Stimulated activated effector memory CD8-positive, alpha-beta T cell treated with anti-CD3 and anti-CD28 coated beads, Interleukin-12 subunit alpha, Interleukin-12 subunit beta, amount 100 ng/mL, for 72 hours (primary cell): ENCODE data around the gene TMEM131L.
"Not testable (repeated sequence)": the region's sequence is repeated elsewhere in the genome, so short reads cannot be mapped to it uniquely, and the experiment has no call there.

Experiments used
- ATAC-seq: fragments of 150-1000 bp; cut with Tn5 transposase; 2 replicates; pipeline ENCODE4 v1.10.0; 2021
- DNase-seq, 2 donors: peaks; one replicate each; pipeline ENCODE4 v3.0.0; 2021 to 2022; ENCODE audit warnings: low spot score in 2 of 2
- H3K27ac Mint-ChIP-seq: one replicate; pipeline ENCODE4 v1.8.0; 2022; ENCODE audit warnings: mild to moderate bottlenecking, mixed read lengths
- H3K36me3 Mint-ChIP-seq: one replicate; pipeline ENCODE4 v1.8.0; 2022; ENCODE audit warnings: mild to moderate bottlenecking, mixed read lengths
- H3K4me1 Mint-ChIP-seq: one replicate; pipeline ENCODE4 v1.8.0; 2022; ENCODE audit warnings: mixed read lengths
- H3K4me3 Mint-ChIP-seq: one replicate; pipeline ENCODE4 v1.8.0; 2022; ENCODE audit warnings: mild to moderate bottlenecking, mixed read lengths
- H3K9me3 Mint-ChIP-seq: one replicate; pipeline ENCODE4 v1.8.0; 2022; ENCODE audit warnings: mixed read lengths

Gene TMEM131L

DNA sequence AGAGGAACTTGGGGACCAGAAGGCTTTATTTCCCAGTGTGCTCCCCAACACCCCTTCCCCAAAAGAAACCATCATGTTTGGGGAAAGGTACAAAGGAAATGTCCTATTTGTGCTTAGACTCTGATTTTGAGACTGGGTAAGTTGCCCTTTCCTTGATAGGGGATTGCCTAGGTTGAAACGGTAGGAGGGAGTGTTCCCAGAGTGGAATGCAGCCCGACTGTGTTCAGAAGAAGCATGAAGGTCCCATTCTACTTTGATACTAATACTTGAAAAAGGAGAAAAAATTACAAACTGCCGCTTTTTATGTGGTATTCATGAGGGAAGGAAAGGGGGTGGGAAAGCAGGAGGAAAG is 32.4 kb upstream of the TMEM131L start:
- Mint-ChIP-seq H3K9me3 (no peaks in the 10 kb centered on the region), H3K36me3 (peaks cover 5% of the 10 kb centered on the region), H3K4me1 (peaks cover 45% of the 10 kb centered on the region), H3K4me3 (peak overlapping the region; percentile 76), H3K27ac (peak overlapping the region; percentile 82)
- ATAC-seq (no peak), DNase-seq (no peak)

DNA sequence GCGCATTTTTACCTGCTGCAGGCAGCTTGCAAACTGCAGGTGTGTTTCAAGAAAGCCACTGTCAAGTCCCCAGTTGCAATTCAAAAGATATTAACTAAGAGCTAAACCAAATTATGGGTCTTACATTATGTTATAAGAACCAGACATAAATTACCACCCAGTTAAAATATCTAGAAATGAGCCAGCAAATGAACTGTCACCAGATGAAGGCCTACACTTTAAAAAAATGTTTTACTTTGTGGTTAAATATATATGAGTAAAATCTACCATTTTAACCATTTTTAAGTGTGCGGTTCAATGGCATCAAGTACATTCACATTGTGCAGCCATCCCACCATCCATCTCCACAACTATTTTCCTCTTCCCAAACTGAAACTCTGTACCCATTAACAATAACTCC is 32.0 kb upstream of the TMEM131L start:
- Mint-ChIP-seq H3K36me3 (peaks cover 5% of the 10 kb centered on the region), H3K4me1 (peaks cover 45% of the 10 kb centered on the region), H3K27ac (no peak overlapping the region), H3K9me3 (no peaks in the 10 kb centered on the region), H3K4me3 (peak overlapping the region; percentile 76)
- peak; percentile 46 for ATAC-seq
- DNase-seq, result no peak

DNA sequence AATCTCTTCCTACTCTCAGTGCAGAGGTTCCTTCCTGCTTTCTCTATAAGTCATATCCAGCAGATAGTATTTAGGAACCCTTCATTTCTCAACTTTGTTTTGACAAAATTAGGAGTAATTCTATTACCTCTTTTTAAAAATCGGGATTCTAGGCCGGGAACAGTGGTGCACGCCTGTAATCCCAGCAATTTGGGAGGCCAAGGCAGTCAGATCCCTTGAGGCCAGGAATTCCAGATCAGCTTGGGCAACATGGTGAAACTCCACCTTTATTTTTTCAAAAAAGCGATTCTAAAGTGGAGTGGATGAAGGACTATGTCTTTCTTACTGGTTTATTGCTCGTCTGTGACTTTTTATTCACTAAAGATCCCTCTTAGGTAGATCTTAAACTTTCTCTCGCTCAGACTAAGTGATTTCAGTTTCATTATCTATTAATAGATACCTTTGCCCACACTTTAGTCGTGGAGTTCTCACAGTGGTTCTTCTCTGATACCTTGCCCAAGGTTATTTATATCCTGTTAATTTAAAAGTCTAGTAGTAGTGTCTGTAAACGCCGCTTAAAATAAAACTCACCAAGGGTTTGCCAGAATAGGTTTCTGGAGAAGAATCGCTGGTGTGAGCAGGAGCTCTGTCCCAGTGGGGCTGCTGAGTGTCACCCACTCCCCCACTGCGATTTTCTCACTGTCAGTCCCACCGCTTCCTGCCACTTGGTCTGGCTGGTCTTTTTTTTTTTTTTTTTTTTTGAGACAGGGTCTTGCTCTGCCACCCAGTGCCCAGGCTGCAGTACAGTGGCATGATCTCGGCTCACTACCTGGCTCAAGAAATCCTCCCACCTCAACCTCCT is 27.0 kb upstream of the TMEM131L start:
- peak overlapping the region; percentile 74 for H3K4me3 Mint-ChIP-seq
- no peaks in the 10 kb centered on the region for H3K9me3 Mint-ChIP-seq
- no peaks in the 10 kb centered on the region for H3K36me3 Mint-ChIP-seq
- ATAC-seq, result peak; percentile 85
- H3K4me1 Mint-ChIP-seq, result peaks cover 18% of the 10 kb centered on the region
- peak overlapping the region; percentile 89 for H3K27ac Mint-ChIP-seq
- DNase-seq, result no peak

DNA sequence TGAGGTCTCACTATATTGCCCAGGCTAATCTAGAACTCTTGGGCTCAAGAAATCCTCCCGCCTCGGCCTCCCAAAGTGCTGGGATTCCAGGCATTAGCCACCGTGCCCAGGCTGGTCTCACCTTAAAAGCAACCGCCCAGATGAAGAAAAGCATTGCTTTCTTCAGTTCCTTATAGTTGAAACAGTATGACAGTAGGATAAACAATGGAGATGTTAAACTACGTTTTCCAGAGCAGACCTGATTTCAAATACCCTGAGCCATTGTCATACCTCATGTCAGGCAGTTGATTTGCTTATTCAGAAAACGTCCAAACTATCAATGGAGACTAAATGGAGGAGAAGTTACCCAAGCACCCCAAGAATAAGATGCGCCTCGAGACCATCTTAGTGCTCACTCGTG is 26.3 kb upstream of the TMEM131L start:
- Mint-ChIP-seq H3K27ac (no peak overlapping the region), H3K4me1 (peaks cover 13% of the 10 kb centered on the region), H3K36me3 (no peaks in the 10 kb centered on the region), H3K4me3 (peak overlapping the region; percentile 74), H3K9me3 (no peaks in the 10 kb centered on the region)
- no peak for ATAC-seq
- no peak for DNase-seq

DNA sequence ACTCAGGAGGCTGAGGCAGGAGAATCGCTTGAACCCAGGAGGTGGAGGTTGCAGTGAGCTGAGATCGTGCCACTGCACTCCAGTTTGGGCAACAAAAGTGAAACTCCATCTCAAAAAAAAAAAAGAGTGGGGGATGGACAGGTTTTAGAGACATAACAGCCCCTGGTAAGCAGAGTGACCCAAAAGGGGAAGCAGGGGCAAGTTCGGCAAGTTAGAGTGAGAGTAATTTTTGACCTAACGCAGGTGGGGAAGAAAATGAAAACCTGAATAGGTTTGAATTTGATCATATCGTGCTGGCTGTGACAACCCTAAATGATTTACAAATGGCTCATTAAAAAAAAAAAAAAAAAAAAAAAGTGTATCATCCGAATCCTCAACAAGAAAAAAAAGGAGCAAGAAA is 25.7 kb upstream of the TMEM131L start:
- Mint-ChIP-seq H3K4me1 (peaks cover 13% of the 10 kb centered on the region), H3K4me3 (peak overlapping the region; percentile 10), H3K36me3 (no peaks in the 10 kb centered on the region), H3K9me3 (no peaks in the 10 kb centered on the region), H3K27ac (no peak overlapping the region)
- no peak for DNase-seq
- ATAC-seq, result no peak

DNA sequence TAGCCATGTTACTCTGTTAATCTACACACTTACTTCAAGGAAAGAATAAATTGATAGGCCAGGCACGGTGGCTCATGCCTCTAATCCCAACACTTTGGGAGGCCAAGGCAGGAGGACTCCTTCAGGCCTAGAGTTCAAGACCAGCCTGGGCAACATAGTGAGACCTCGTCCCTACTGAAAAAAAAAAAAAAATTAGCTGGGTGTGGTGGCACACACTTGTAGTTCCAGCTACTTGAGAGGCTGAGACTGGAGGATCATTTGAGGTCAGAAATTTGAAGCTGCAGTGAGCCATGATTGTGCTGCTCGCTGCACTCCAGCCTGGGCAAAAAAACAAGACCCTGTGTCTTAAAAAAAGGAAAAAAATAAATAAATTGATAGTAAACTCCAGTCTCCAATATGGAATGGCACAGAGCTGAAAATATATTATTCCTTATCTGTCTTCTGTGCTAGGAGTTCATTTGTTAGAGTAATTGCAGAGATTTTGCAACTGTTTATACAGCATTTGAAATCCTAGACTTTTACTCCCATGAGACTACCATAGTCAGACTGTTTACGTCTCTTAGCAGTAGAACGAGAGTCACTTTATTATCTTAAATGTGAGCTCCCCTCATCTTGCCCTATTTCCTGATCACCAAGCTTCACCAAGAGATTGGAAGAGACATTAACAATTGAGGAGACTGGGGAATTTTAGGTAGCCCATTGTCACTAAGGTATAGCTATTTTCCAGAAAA is 18.8 kb upstream of the TMEM131L start:
- Mint-ChIP-seq H3K4me3 (no peak overlapping the region), H3K4me1 (peaks cover 11% of the 10 kb centered on the region), H3K9me3 (no peaks in the 10 kb centered on the region), H3K27ac (no peak overlapping the region), H3K36me3 (no peaks in the 10 kb centered on the region)
- ATAC-seq (no peak), DNase-seq (no peak)

DNA sequence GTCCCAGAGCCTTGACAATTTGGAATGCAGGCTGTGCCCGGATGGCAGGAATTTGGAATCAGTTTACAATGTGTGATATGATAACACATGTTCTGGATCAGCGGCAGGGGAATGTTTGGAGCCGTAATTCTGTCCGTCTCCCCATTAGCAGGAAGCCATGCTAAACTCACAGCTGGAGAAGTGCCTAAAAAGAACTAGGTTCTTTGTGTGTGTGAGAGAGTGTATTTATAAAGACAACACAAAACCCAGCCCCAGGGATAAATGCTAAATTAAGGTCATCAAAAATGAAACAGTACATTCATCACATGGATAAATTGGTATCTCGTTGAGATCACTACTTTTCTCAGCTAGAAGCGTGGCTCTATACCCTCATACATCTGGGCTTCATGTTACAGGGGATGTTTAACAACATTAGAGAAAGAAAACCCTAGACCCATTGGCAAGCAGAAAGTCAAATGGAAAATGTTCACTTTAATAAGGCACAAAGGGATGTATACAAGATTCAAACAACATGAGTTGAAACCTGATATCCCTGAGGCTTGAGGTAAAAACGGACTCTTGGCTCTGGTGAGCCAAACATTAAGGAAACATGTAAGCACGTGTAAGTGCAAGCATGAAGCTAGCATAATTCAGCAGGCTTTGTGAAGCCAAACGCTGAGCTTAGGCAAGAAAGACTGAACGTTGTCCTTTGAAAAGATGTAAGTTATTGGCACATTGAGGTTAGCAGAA is 18.0 kb upstream of the TMEM131L start:
- H3K9me3 Mint-ChIP-seq, result no peaks in the 10 kb centered on the region
- H3K4me3 Mint-ChIP-seq, result no peak overlapping the region
- H3K27ac Mint-ChIP-seq, result peak overlapping the region; percentile 60
- peaks cover 12% of the 10 kb centered on the region for H3K4me1 Mint-ChIP-seq
- H3K36me3 Mint-ChIP-seq, result no peaks in the 10 kb centered on the region
- DNase-seq (no peak), ATAC-seq (no peak)

DNA sequence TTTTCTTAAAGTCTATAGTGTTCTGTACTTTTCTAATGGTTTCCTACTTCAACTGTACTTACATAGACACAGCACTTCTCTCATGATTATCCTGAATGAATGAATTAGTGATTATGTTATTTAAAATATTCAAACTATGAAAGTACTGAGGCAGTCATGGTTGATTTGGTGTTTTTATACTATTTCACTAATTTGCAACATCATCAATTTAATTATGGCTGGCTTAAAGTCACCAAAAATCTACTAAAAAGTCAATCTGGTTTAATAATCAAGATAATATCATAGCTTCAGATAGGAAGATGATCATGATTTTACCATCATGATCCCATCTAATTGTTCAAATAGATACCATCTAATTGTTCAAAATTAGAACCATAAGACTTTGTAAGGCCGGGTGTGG is 16.8 kb upstream of the TMEM131L start:
- Mint-ChIP-seq H3K9me3 (no peaks in the 10 kb centered on the region), H3K4me3 (no peak overlapping the region), H3K27ac (peak overlapping the region; percentile 60), H3K36me3 (no peaks in the 10 kb centered on the region), H3K4me1 (peaks cover 15% of the 10 kb centered on the region)
- DNase-seq, result no peak
- no peak for ATAC-seq

DNA sequence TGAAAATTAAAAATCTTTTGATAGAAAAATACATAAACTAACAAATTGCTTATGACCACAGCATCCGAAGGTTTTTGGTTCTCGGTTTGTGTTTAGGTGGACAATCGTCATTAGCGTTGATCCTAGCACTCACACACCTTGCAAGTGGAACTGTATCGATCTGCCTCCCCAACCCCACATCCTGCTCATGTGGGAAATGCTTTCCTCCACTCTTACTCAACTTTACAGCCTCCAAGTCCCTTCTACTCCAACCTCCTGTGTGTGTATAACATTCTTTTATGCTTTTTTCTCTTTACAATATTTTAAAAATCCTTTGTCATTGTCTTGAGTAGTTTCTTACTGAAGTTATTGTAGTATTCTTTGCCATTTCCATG is 15.6 kb upstream of the TMEM131L start:
- ATAC-seq (peak; percentile 85), DNase-seq (no peak)
- Mint-ChIP-seq H3K9me3 (no peaks in the 10 kb centered on the region), H3K4me1 (peaks cover 15% of the 10 kb centered on the region), H3K36me3 (no peaks in the 10 kb centered on the region), H3K27ac (peak overlapping the region; percentile 70), H3K4me3 (peak overlapping the region; percentile 47)

DNA sequence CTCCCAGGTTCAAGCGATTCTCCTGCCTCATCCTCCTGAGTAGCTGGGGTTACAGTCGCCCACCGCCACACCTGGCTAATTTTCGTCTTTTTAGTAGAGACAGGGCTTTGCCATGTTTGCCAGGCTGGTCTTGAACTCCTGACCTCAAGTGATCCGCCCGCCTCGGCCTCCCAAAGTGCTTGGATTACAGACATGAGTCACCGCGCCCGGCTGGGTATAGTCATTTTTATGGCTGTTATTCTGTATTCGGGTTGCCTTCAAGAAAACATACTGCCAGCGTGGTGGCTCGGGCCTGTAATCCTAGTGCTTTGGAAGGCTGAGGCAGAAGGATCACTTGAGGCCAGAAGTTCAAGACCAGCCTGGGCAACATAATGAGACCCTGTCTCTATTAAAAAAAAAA is 15.0 kb upstream of the TMEM131L start:
- peaks cover 15% of the 10 kb centered on the region for H3K4me1 Mint-ChIP-seq
- H3K9me3 Mint-ChIP-seq, H3K4me3 Mint-ChIP-seq, H3K27ac Mint-ChIP-seq, ATAC-seq, H3K36me3 Mint-ChIP-seq, DNase-seq: not testable (repeated sequence)

DNA sequence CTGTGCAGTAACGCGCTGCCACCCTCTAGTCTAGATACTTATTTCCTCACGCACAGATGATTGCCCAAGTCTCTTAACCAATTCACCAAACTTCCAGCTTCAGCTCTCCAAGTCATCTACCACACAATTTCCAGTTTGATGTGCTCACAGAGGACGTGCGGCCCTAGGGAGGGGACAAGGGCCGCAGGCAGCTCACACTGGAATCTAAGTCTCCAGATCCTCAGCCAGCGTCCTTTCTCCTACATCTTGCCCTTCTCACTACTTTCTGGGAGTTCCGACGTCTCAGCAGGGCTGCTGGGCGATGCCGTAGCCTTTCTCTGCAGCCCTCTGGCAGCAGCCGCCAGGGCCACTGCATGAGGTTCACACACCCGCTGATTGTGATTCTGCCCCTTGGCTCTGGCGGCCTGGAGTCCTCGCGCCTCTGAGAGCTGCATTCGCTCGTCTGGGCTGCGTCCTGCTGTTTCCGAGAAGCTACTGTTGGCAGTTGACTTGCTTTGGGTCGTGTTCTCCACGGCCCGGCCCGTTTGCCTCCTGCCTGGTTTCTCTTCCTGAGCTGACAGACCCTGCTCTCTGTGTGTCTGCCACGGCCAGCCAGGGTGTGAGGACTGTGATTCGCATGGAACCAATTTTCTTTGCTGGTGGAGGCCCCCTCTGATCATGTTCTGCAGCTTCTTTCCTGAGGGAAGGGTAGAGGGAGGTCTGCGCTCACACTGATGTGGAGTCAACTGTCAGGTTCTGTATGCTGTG is 14.1 kb upstream of the TMEM131L start:
- no peaks in the 10 kb centered on the region for H3K36me3 Mint-ChIP-seq
- DNase-seq (no peak), ATAC-seq (no peak)
- H3K27ac Mint-ChIP-seq, result no peak overlapping the region
- H3K9me3 Mint-ChIP-seq, result no peaks in the 10 kb centered on the region
- no peak overlapping the region for H3K4me3 Mint-ChIP-seq
- peaks cover 15% of the 10 kb centered on the region for H3K4me1 Mint-ChIP-seq

DNA sequence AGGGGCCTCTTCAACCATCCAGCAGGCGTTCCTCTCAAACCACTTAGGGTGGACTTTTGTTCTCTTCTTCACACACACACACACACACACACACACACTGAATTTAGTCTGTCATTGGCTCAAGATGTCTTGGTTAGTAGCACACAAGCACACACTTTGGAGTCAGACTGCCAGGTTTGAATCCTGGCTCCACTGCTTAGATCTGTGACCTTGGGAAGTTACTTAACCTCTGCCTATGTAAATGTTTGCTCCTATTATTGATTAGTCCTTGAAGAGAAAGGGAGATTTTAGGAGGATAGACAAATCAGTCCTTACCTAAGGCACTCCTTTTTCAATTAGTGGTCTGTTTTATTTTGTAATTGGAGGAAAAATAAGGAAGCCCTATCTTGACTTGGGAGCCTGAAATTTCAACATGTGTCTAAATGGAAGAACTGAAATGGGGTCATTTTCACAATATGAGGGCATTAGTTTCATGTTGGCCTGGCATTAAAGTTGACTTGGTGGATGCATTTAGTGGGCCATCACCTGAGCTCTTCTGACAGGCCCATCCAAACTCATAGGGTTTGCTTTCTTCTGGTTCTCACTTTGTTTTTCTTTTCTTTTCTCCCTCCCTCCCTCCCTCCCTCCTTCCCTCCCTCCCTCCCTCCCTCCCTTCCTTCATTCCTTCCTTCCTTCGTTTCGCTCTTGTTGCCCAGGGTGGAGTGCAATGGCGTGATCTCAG is 13.3 kb upstream of the TMEM131L start:
- ATAC-seq (no peak), DNase-seq (no peak)
- peaks cover 15% of the 10 kb centered on the region for H3K4me1 Mint-ChIP-seq
- no peak overlapping the region for H3K27ac Mint-ChIP-seq
- no peak overlapping the region for H3K4me3 Mint-ChIP-seq
- no peaks in the 10 kb centered on the region for H3K9me3 Mint-ChIP-seq
- H3K36me3 Mint-ChIP-seq, result no peaks in the 10 kb centered on the region

DNA sequence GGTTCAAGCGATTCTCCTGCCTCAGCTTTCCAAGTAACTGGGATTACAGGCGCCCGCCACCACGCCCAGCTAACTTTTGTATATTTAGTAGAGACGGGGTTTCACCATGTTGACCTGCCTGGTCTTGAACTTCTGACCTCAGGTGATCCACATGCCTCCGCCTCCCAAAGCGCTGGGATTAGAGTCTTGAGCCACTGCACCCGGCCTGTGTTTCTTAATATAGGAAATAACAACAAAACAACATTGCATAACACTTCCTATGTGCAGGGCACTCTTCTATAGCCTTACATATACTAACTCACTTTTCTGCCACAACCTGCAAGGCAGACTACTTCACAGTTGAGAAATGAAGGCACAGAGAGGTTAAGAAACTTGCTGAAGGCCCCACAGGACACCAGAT is 12.8 kb upstream of the TMEM131L start:
- H3K9me3 Mint-ChIP-seq, result no peaks in the 10 kb centered on the region
- no peaks in the 10 kb centered on the region for H3K36me3 Mint-ChIP-seq
- peaks cover 15% of the 10 kb centered on the region for H3K4me1 Mint-ChIP-seq
- no peak overlapping the region for H3K4me3 Mint-ChIP-seq
- ATAC-seq, result no peak
- H3K27ac Mint-ChIP-seq, result no peak overlapping the region
- DNase-seq, result no peak

DNA sequence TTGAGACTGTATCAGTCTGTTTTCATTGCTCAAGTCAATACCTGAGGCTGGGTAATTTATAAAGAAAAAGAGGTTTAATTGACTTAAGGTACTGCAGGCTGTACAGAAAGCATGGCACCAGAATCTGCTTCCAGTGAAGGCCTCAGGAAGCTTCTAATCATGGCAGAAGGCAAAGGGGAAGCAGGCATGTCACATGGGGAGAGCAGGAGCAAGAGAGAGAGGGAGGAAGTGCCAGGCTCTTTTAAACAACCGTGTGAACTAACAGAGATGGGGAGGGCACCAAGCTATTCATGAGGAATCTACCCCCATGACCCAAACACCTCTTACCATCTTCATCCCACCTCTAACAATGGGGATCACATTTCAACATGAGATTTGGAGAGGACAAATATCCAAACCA is 7.2 kb upstream of the TMEM131L start:
- H3K36me3 Mint-ChIP-seq, result no peaks in the 10 kb centered on the region
- ATAC-seq (no peak), DNase-seq (no peak)
- H3K4me1 Mint-ChIP-seq, result no peaks in the 10 kb centered on the region
- H3K9me3 Mint-ChIP-seq, result no peaks in the 10 kb centered on the region
- H3K4me3 Mint-ChIP-seq, result no peak overlapping the region
- H3K27ac Mint-ChIP-seq, result no peak overlapping the region
